SU-DHL-6 (cell line): ENCODE results near the gene MIER2.
A peak's percentile ranks its signal among the peaks of the same experiment; 100 is the strongest.

ENCODE experiments used
- H2AFZ ChIP-seq: fragments of 200-600 bp; sonication (generic); 2 replicates; pipeline ENCODE4 v1.6.1; 2014; ENCODE audit warnings: low read depth, mild to moderate bottlenecking, moderate library complexity, mixed read lengths, antibody characterized with exemption, low read length; ENCODE audit not compliant: severe bottlenecking
- H3F3A ChIP-seq: fragments of 200-600 bp; shearing (Covaris generic); 2 replicates; pipeline ENCODE4 v1.6.0; 2016; ENCODE audit warnings: antibody characterized with exemption, mild to moderate bottlenecking; ENCODE audit not compliant: insufficient read depth
- H3K27ac ChIP-seq: fragments of 200-600 bp; sonication (generic); 2 replicates; pipeline ENCODE4 v1.5.1; 2016; ENCODE audit warnings: low read depth, mild to moderate bottlenecking, low read length, moderate library complexity, mixed read lengths
- H3K27me3 ChIP-seq: fragments of 200-600 bp; sonication (generic), shearing (Covaris generic); 2 replicates; pipeline ENCODE4 v1.6.0; 2014; ENCODE audit warnings: mild to moderate bottlenecking, low read length
- H3K36me3 ChIP-seq: fragments of 200-600 bp; sonication (generic); 2 replicates; pipeline ENCODE4 v1.6.1; 2014; ENCODE audit warnings: mild to moderate bottlenecking, low read length, mixed read lengths
- H3K4me2 ChIP-seq: fragments of 300-600, 200-600 bp; shearing (Covaris generic), sonication (generic); 2 replicates; pipeline ENCODE4 v1.6.0; 2014; ENCODE audit warnings: low read length, low read depth, mild to moderate bottlenecking; ENCODE audit not compliant: poor library complexity, severe bottlenecking
- H3K4me3 ChIP-seq: fragments of 200-600 bp; sonication (generic); 2 replicates; pipeline ENCODE4 v1.5.1; 2014; ENCODE audit warnings: antibody characterized with exemption, low read length, mild to moderate bottlenecking, mixed read lengths; ENCODE audit not compliant: insufficient read depth, poor library complexity, severe bottlenecking
- H3K79me2 ChIP-seq: fragments of 200-600 bp; sonication (generic); 2 replicates; pipeline ENCODE4 v1.6.1; 2014; ENCODE audit warnings: mild to moderate bottlenecking, low read length, moderate library complexity; ENCODE audit not compliant: insufficient read depth
- H3K9ac ChIP-seq: fragments of 200-600 bp; sonication (generic); 2 replicates; pipeline ENCODE4 v1.7.0; 2014; ENCODE audit warnings: mild to moderate bottlenecking, low read length
- H3K9me2 ChIP-seq: fragments of 200-600 bp; sonication (generic); replicated peaks from 2 replicates; pipeline ENCODE4 v1.6.1; 2014; ENCODE audit warnings: low read length; ENCODE audit not compliant: insufficient read depth
- H3K9me3 ChIP-seq: fragments of 200-600 bp; sonication (generic); 2 replicates; pipeline ENCODE4 v1.6.1; 2014; ENCODE audit warnings: low read length, mixed read lengths; ENCODE audit not compliant: insufficient read depth
- H4K20me1 ChIP-seq: fragments of 200-600 bp; sonication (generic); 2 replicates; pipeline ENCODE4 v1.6.1; 2014; ENCODE audit warnings: low read depth, mild to moderate bottlenecking, antibody characterized with exemption, low read length, moderate library complexity, mixed read lengths
- EZH2phosphoT487 ChIP-seq: fragments of 200-600 bp; sonication (generic), shearing (Covaris generic); conservative IDR thresholded peaks from 2 replicates; pipeline ENCODE4 v1.6.1; 2018; ENCODE audit warnings: mild to moderate bottlenecking, antibody characterized with exemption, low read length, moderate library complexity, mixed read lengths
- TF ChIP-seq, protein P1 (sequence below): fragments of 200-600 bp; sonication (generic); IDR thresholded peaks from one replicate; pipeline ENCODE4 v1.5.1; 2017; ENCODE audit warnings: antibody characterized with exemption, mild to moderate bottlenecking, low read length, moderate library complexity; ENCODE audit not compliant: insufficient read depth, poor library complexity, severe bottlenecking

MIER2 gene

DNA sequence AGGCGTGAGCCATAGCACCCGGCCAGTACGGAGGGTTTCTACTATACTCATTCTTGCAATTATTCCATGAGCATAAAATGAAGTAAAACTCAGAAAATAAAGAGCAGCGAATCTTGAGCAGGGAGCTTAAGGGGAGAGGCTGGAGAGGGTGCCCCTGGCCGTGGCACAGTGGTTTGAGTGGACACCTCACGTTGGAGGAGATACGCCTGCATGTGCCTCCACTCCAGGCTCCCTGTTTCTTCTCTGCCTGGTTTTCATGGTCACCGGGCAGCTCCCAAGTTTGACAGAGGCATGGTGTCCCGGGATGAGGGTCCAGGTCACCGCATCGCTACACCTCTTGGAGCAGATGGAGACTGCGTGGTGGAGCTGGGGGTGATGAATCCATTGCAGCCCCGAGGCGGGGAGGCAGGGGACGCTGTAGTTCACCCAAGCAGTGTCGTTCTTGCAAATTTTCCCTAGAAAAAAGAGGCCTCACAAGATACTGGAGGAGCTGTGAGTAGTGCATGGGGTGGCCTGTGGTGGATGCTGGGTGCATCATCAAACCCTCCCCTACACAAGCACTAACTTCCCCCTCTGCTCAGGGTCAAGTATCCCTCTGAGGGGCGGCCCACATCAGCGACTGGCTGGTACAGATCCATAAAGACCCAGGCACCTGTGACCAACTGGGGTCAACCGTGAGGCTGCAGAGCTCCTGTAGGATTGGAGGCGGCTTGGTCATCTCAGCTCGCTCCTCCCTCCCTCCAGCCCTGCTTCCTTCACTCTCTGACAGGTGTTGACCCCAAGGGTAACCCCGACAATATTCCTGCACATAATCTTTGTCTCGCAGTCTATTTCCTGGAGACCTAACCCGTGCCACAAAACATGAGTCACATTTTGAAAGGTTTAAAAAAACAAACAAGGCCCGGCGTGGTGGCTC lies 3.6 kb upstream of the MIER2 start:
- Histone ChIP-seq H3K4me3 (no peak overlapping the region), H3K36me3 (no peaks in the 10 kb centered on the region), H3K27me3 (no peaks in the 10 kb centered on the region), H3K79me2 (peaks cover 10% of the 10 kb centered on the region), H3F3A (peaks cover 4% of the 10 kb centered on the region; the same call in 1 of the 2 replicates), H4K20me1 (no peaks in the 10 kb centered on the region), H3K9me2 (no peaks in the 10 kb centered on the region), H3K9me3 (no peaks in the 10 kb centered on the region), H3K4me2 (no peak overlapping the region), H3K9ac (no peak overlapping the region), H3K27ac (no peak overlapping the region), H2AFZ (no peak overlapping the region)
- TF ChIP-seq, protein P1, sequence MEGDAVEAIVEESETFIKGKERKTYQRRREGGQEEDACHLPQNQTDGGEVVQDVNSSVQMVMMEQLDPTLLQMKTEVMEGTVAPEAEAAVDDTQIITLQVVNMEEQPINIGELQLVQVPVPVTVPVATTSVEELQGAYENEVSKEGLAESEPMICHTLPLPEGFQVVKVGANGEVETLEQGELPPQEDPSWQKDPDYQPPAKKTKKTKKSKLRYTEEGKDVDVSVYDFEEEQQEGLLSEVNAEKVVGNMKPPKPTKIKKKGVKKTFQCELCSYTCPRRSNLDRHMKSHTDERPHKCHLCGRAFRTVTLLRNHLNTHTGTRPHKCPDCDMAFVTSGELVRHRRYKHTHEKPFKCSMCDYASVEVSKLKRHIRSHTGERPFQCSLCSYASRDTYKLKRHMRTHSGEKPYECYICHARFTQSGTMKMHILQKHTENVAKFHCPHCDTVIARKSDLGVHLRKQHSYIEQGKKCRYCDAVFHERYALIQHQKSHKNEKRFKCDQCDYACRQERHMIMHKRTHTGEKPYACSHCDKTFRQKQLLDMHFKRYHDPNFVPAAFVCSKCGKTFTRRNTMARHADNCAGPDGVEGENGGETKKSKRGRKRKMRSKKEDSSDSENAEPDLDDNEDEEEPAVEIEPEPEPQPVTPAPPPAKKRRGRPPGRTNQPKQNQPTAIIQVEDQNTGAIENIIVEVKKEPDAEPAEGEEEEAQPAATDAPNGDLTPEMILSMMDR = no peak
- TF ChIP-seq EZH2phosphoT487 = no peak

DNA sequence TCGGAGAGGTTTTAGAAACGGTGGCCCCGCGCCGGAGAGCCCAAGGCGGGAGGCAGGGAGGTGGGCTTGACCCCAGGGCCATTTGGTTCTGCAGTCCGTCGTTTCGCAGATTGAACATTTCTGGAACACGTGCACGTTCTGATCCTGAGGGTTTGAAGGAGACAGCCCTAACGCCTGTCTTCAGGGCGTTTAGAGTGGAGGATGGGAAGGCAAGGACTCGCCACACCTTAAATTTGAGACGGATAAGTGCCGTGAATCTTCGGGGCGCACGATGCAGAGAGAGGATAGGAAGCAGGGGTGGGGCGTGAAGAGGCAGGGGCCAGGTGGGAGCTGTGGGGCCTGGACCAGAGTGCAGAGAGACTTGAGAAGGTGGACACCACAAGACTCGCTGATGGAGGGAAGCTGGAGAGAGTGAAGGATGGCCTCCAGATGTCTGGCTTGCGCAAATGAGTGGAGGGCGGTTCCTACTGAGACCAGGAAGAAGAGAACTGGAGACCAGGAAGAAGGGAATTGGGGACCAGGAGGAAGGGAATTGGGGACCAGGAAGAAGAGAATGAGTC lies 804 bp upstream of the MIER2 start:
- Histone ChIP-seq H3K9ac (no peak overlapping the region), H3K9me3 (no peaks in the 10 kb centered on the region), H3K27me3 (no peaks in the 10 kb centered on the region), H3F3A (peaks cover 4% of the 10 kb centered on the region; the same call in 1 of the 2 replicates), H3K27ac (no peak overlapping the region), H3K4me3 (no peak overlapping the region), H3K4me2 (peak overlapping the region; percentile 39), H3K9me2 (no peaks in the 10 kb centered on the region), H3K79me2 (peaks cover 38% of the 10 kb centered on the region), H4K20me1 (no peaks in the 10 kb centered on the region; the same call in 1 of the 2 replicates), H3K36me3 (no peaks in the 10 kb centered on the region), H2AFZ (peak overlapping the region; percentile 77)
- TF ChIP-seq, protein P1 = no peak
- no peak for TF ChIP-seq EZH2phosphoT487

DNA sequence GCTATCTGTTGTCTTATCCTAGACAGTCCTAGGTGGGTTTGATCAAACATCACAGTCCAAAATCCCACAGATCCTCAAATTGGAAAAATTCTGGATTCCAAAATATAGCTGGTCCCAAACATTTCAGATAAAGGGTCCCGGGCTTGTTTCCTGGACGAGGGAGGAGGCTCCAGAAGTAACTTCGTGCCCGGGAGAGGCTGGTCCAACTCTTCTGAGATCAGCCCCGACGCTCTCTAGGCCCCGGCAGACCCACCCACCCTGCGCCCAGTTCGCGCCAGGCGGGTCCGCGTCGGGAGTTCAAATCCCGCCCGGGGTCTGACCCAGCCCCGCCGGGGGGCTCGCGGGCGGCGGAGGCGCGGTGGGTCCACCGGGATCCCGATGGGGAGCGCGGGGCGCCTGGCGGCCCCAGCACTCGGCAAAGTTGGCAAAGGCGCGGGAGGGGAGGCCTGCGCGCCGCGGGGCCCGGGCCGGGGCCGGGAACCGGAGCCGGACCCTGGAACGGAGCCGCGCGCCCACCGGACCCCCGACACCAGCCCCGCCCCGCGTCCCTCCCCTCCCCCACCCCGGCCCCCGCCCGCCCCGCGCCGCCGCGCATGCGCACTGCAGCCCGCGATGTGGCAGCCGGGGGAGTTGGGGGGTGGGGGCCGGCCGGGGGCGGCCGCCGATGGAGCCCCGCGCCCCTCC lies 513 bp downstream of the MIER2 start:
- Histone ChIP-seq H3K27ac (0 out of 2 replicates have a peak overlapping the region, but pooled peaks have one; percentile 10), H3F3A (peaks cover 4% of the 10 kb centered on the region; the same call in 1 of the 2 replicates), H3K4me2 (peak overlapping the region; percentile 89), H3K4me3 (peak overlapping the region; percentile 84), H3K9me3 (no peaks in the 10 kb centered on the region), H4K20me1 (no peaks in the 10 kb centered on the region; the same call in 1 of the 2 replicates), H3K27me3 (no peaks in the 10 kb centered on the region), H3K36me3 (no peaks in the 10 kb centered on the region), H3K9ac (peak overlapping the region; percentile 88), H3K79me2 (peaks cover 51% of the 10 kb centered on the region), H2AFZ (peak overlapping the region; percentile 82), H3K9me2 (no peaks in the 10 kb centered on the region)
- no peak for TF ChIP-seq EZH2phosphoT487
- TF ChIP-seq, protein P1 = no peak
